ENCODE data around the gene CENPT.
A peak's percentile ranks its signal among the peaks of the same experiment; 100 is the strongest.
"Not testable (repeated sequence)": the region's sequence is repeated elsewhere in the genome, so short reads cannot be mapped to it uniquely, and the experiment has no call there.

CENPT gene

DNA sequence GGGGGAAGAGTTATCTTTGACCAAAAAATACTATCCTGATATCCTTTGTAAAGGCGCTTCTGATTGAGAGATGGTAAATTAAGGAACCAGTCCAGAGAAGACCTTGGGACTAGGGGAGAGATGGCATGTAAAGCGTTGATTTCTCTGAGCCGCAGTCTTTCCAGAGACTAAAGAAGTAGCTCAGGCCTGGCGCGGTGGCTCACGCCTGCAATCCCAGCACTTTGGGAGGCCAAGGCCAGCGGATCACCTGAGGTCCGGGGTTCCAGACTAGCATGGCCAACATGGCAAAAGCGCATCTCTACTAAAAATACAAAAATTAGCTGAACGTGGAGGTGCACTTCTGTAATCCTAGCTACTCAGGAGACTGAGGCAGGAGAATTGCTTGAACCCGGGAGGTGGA, 625 bp upstream of the CENPT start:
- no peak for TF ChIP-seq POLR2A (IDR thresholded peaks at IDR 0.05; ENCODE audit: low read depth, low read length)
- DNase-seq (ENCODE audit: insufficient read length, low spot score): no peak
- FAIRE-seq: no peak

DNA sequence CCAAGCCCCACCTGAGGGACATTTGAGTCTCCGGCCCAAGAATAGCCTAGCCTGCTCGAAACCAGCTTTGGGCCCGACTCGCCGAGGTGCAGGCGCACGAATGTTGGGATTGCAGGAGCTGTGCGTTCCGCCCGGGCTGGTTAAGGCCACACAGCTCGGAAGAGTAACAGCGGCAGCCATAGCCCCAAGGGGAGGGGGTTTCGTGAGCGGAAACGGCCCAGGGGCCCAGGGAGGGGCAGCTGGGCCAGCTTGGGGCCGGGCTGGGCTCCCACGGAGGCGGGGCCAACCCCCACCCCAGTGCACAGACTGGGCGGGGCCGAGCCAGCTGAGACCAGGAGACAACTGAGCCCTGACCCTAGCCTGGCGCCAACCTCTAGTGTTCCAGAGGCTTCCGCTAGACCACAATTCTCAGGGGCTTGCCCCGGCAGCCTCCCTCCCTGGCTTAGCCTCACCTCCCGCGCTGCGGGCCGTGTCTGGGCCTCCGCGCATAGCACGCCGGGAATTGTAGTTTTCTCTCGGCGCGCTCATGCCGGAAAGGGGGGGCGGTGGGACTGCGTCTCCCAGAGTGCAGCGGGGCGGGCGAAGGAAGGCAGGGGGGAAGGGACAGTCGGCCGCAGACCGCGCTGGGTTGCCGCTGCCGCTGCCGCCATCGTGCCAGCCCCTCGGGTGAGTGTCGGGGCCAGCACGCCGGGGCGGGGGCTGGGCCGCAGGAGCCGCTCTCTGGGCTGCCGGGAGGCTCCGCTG, 1.0 kb downstream of the CENPT start, which contains the start of gene NUTF2:
TSS of gene NUTF2 (plus strand) at position 614 of the 744 bp plus-strand sequence. CDS start 18,198 bp downstream, outside the sequence.
- peak; percentile 40 for TF ChIP-seq POLR2A (IDR thresholded peaks at IDR 0.05; ENCODE audit: low read depth, low read length)
- no peak for FAIRE-seq
- peak; percentile 87 for DNase-seq (ENCODE audit: insufficient read length, low spot score)

DNA sequence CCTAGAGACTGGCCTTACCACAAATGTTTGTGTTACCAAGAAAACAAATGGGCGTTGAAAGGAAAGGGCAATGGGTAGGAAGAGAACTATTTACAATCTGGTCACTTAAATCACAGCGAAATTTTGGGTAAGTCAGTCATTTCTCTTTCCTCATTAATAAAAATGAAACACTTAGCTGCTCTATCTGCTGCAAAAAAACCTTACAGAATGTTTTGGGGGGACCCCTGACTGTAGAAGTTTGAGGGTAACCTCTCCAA, 1.5 kb downstream of the CENPT start:
- DNase-seq (ENCODE audit: insufficient read length, low spot score) (no peak), FAIRE-seq (no peak)
- TF ChIP-seq POLR2A (IDR thresholded peaks at IDR 0.05; ENCODE audit: low read depth, low read length): no peak

DNA sequence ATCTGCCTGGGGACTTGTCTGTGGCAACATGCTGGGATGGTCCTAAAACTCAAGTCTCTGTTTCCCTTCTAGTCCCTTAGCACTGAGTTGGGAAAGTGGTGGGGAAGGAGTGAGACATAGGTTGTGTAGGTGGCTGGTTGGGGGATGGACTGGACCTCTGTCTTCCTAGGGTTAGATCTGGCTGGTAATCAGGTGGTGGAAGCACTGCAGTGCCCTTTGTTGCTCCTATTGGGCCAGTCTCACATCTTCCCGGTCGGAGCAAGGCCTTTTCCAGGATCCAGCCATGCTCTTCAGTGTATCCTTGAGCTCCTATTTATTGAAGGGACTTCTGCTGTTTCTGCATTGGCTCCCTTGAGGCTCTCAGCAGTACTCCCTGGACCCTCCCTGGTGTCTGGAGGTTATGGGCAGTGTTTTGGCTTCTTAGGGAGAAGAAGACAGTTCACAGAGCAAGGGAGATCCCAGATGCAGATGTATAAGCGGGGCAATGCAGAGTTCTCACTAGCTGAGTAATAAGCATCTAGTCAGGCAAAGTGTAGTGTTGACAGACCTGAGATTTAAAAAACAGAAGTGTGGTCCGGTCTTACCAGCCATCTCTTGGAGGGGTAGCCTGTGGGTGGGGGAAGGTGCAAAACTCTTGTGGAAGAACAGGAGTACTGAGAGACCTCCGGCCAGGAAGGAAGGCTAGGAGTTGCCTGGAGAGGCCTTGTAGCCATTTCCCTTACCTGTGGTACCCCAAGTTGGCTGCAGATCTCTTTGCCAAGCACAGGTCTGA, 2.0 kb downstream of the CENPT start:
- DNase-seq (ENCODE audit: insufficient read length, low spot score): no peak
- FAIRE-seq: no peak
- TF ChIP-seq POLR2A (IDR thresholded peaks at IDR 0.05; ENCODE audit: low read depth, low read length): no peak

GRCh38 chr16:67844497-67844896, 3.0 kb downstream of the CENPT start:
- TF ChIP-seq POLR2A (IDR thresholded peaks at IDR 0.05; ENCODE audit: low read depth, low read length): no peak
- no peak for FAIRE-seq
- DNase-seq (ENCODE audit: insufficient read length, low spot score): no peak

- TF ChIP-seq POLR2A (IDR thresholded peaks at IDR 0.05; ENCODE audit: low read depth, low read length): no peak
- FAIRE-seq (no peak), DNase-seq (ENCODE audit: insufficient read length, low spot score) (no peak)
Observed at GRCh38 chr16:67843343-67843765, 4.1 kb downstream of the CENPT start.

DNA sequence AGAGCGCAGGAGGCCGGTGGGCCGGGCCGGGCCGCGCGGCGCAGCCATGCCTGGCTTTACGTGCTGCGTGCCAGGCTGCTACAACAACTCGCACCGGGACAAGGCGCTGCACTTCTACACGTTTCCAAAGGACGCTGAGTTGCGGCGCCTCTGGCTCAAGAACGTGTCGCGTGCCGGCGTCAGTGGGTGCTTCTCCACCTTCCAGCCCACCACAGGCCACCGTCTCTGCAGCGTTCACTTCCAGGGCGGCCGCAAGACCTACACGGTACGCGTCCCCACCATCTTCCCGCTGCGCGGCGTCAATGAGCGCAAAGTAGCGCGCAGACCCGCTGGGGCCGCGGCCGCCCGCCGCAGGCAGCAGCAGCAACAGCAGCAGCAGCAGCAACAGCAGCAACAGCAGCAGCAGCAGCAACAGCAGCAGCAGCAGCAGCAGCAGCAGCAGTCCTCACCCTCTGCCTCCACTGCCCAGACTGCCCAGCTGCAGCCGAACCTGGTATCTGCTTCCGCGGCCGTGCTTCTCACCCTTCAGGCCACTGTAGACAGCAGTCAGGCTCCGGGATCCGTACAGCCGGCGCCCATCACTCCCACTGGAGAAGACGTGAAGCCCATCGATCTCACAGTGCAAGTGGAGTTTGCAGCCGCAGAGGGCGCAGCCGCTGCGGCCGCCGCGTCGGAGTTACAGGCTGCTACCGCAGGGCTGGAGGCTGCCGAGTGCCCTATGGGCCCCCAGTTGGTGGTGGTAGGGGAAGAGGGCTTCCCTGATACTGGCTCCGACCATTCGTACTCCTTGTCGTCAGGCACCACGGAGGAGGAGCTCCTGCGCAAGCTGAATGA, 4.8 kb downstream of the CENPT start:
- DNase-seq (ENCODE audit: insufficient read length, low spot score): no peak
- FAIRE-seq: no peak
- no peak for TF ChIP-seq POLR2A (IDR thresholded peaks at IDR 0.05; ENCODE audit: low read depth, low read length)

GRCh38 chr16:67841816-67842508, 5.5 kb downstream of the CENPT start, which contains the start of gene THAP11:
Gene THAP11, plus strand, starts transcription at chr16:67842320. Its CDS starts 235 bp downstream, at chr16:67842555.
- DNase-seq (ENCODE audit: insufficient read length, low spot score) (peak; percentile 94), FAIRE-seq (no peak)
- no peak for TF ChIP-seq POLR2A (IDR thresholded peaks at IDR 0.05; ENCODE audit: low read depth, low read length)

- DNase-seq (ENCODE audit: insufficient read length, low spot score): no peak
- no peak for TF ChIP-seq POLR2A (IDR thresholded peaks at IDR 0.05; ENCODE audit: low read depth, low read length)
- FAIRE-seq: no peak
Observed at GRCh38 chr16:67841198-67841815, 6.2 kb downstream of the CENPT start.

DNA sequence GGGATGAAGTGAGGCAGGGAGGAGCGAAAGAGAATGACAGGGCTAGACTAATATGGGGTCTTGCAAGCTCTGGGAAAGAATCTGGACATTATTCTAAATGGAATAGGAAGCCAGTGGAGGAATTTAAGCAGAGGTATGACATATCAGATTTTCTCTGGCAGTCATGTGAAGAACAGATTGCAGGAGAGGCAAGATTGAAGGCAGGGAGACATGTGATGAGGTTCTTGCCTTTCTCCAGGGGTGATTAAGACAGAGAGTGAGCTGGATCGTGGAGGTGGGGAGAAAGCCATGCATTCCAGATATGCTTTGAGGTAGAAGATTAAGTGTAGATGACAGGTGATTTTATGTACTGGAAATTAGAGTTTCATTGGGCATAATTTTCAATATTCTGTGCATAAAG, 9.7 kb downstream of the CENPT start:
- DNase-seq (ENCODE audit: insufficient read length, low spot score) (no peak), FAIRE-seq (no peak)
- no peak for TF ChIP-seq POLR2A (IDR thresholded peaks at IDR 0.05; ENCODE audit: low read depth, low read length)

- not testable (repeated sequence) for FAIRE-seq; DNase-seq (ENCODE audit: insufficient read length, low spot score)
Observed at GRCh38 chr16:67837190-67837589, 10.3 kb downstream of the CENPT start.

DNA sequence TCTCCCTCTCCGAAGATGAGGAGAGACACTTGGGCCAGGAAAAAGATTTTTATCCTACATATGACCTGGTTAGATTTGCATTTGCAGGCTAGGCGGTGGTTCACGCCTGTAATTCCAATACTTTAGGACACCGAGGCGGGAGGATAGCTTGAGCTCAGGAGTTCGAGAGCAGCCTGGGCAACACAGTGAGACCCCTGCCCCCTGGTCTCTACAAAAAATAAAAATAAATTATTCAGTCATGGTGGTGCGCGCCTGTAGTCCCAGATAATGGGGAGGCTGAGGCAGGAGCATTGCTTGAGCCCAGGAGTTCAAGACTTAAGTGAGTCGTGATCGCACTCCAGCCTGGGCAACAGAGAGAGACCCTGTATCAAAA, 13.3 kb downstream of the CENPT start:
- DNase-seq (ENCODE audit: insufficient read length, low spot score) (no peak), FAIRE-seq (no peak)
- TF ChIP-seq POLR2A (IDR thresholded peaks at IDR 0.05; ENCODE audit: low read depth, low read length): no peak
